IPS-18a (cell line): Measurements from ENCODE around the gene STMND1.

ENCODE experiments used
- H3K27ac ChIP-seq: one replicate; pipeline ENCODE4 v1.5.1; 2013; ENCODE audit warnings: low read length
- H3K27me3 ChIP-seq: one replicate; pipeline ENCODE4 v1.6.1; 2013; ENCODE audit warnings: mild to moderate bottlenecking, low read length; ENCODE audit not compliant: control insufficient read depth, insufficient read depth
- H3K36me3 ChIP-seq: one replicate; pipeline ENCODE4 v1.6.1; 2013; ENCODE audit warnings: low read depth, low read length; ENCODE audit not compliant: control insufficient read depth
- H3K4me1 ChIP-seq: one replicate; pipeline ENCODE4 v1.6.1; 2013; ENCODE audit warnings: low read depth, low read length; ENCODE audit not compliant: control insufficient read depth
- H3K4me3 ChIP-seq: one replicate; pipeline ENCODE4 v1.5.1; 2013; ENCODE audit warnings: low read length
- H3K9ac ChIP-seq: one replicate; pipeline ENCODE4 v1.6.1; 2013; ENCODE audit warnings: mild to moderate bottlenecking, low read length, moderate library complexity
- H3K9me3 ChIP-seq: one replicate; pipeline ENCODE4 v1.6.1; 2013; ENCODE audit warnings: low read depth, low read length; ENCODE audit not compliant: control insufficient read depth

STMND1 gene

GRCh38 chr6:17138033-17138432 lies 36.2 kb downstream of the STMND1 start:
- Histone ChIP-seq H3K4me3 (no peak overlapping the region), H3K9ac (no peak overlapping the region), H3K4me1 (no peaks in the 10 kb centered on the region), H3K27me3 (no peaks in the 10 kb centered on the region), H3K27ac (no peak overlapping the region), H3K9me3 (no peaks in the 10 kb centered on the region), H3K36me3 (no peaks in the 10 kb centered on the region)

- H3K9me3 ChIP-seq: no peaks in the 10 kb centered on the region
- H3K4me3 ChIP-seq: no peak overlapping the region
These were observed 42.2 kb downstream of the STMND1 start for GRCh38 chr6:17144016-17144415.

DNA sequence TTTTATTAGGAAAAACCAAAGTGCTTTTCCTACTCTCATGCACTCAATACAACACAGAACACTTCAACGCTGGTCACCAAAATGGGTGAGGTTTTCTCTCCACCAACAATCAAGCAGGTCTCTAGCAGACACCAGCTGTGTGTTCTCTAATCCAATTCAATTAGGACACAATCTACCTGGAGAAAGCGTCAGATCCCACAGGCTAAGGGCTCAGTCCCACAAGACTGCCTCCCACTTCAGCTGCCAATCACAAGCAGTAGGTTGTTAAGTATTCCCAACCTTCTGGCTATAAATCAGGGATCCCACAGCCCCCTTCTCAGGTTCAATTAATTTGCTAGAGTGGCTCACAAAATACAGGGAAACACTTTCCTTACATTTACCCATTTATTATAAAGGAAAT lies 47.7 kb downstream of the STMND1 start:
- Histone ChIP-seq H3K4me3 (no peak overlapping the region), H3K9ac (no peak overlapping the region), H3K36me3 (no peaks in the 10 kb centered on the region), H3K9me3 (no peaks in the 10 kb centered on the region), H3K4me1 (no peaks in the 10 kb centered on the region), H3K27me3 (no peaks in the 10 kb centered on the region), H3K27ac (no peak overlapping the region)

More at GRCh38 chr6:17144016-17144415, 42.2 kb downstream of the STMND1 start:
- H3K9ac ChIP-seq: no peak overlapping the region
- no peaks in the 10 kb centered on the region for H3K27me3 ChIP-seq
- no peaks in the 10 kb centered on the region for H3K36me3 ChIP-seq
- H3K27ac ChIP-seq: no peak overlapping the region
- H3K4me1 ChIP-seq: no peaks in the 10 kb centered on the region

DNA sequence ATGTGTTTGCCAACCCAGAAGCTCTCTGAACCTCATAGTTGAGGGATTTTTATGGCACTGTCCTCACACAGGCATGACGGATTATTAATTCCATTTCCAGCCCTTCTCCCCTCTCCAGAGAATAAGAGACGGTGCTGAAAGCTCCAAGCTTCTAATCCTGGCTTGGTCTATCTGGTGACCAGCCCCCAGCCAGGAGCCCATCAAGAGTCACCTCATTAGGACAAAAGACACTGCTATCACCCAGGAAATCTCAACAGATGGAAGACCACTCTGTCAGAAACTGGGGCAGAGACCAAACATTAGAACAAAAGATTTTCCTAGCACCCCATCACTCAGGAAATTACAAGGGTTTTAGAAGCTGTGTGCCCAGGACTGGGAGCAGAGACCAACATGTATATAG lies 48.2 kb downstream of the STMND1 start:
- H3K4me3 ChIP-seq: no peak overlapping the region
- H3K27ac ChIP-seq: no peak overlapping the region
- H3K4me1 ChIP-seq: no peaks in the 10 kb centered on the region
- H3K36me3 ChIP-seq: no peaks in the 10 kb centered on the region
- no peaks in the 10 kb centered on the region for H3K9me3 ChIP-seq
- H3K27me3 ChIP-seq: no peaks in the 10 kb centered on the region
- no peak overlapping the region for H3K9ac ChIP-seq

- H3K9ac ChIP-seq: no peak overlapping the region
- H3K36me3 ChIP-seq: no peaks in the 10 kb centered on the region
- no peaks in the 10 kb centered on the region for H3K27me3 ChIP-seq
- H3K4me1 ChIP-seq: no peaks in the 10 kb centered on the region
- no peak overlapping the region for H3K27ac ChIP-seq
- no peak overlapping the region for H3K4me3 ChIP-seq
- no peaks in the 10 kb centered on the region for H3K9me3 ChIP-seq
These were observed 50.0 kb downstream of the STMND1 start for GRCh38 chr6:17151888-17152287.

- no peaks in the 10 kb centered on the region for H3K36me3 ChIP-seq
- no peaks in the 10 kb centered on the region for H3K4me1 ChIP-seq
- no peaks in the 10 kb centered on the region for H3K9me3 ChIP-seq
- no peak overlapping the region for H3K9ac ChIP-seq
- H3K4me3 ChIP-seq: no peak overlapping the region
- H3K27me3 ChIP-seq: no peaks in the 10 kb centered on the region
- no peak overlapping the region for H3K27ac ChIP-seq
These were observed 50.9 kb downstream of the STMND1 start for GRCh38 chr6:17152703-17153102.

DNA sequence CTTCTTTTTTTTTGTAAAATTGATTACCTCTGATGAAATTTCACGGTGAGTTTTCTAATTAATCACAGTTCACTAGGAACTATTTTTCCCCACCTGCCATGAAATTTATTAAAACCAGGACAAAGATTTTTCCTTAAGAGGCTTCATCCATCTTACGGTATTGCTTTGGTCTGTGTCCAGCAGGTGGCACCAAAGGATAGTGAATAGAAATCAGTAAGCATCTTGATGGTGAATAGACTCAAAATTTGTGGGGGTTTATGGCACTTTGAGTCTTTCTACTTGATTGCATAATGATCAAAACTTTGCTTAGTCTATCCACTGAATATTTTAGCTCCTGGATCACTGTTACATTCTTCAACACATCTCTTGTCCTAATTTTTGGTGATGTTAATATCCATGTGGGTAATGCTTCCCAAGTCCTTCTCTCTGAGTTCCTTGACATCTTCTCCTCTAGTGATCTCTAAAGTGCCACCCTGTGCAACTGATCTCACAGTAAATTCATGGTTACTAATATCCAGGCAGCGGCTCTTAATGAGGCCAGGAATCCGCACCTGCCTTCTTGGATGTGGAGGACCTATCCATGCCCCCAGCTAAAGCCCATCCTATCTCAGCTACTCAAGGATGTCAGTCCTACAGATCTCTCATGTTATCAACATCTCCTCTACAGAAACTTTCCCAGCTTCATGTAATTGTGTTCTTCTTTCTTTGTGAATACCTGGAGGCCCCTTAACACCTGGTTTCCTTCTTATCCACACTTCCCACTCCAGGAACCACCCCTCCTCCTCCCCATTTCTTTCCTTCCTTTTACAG lies 54.5 kb downstream of the STMND1 start:
- H3K9me3 ChIP-seq: no peaks in the 10 kb centered on the region
- H3K27ac ChIP-seq: no peak overlapping the region
- H3K27me3 ChIP-seq: no peaks in the 10 kb centered on the region
- no peaks in the 10 kb centered on the region for H3K36me3 ChIP-seq
- no peaks in the 10 kb centered on the region for H3K4me1 ChIP-seq
- no peak overlapping the region for H3K9ac ChIP-seq
- no peak overlapping the region for H3K4me3 ChIP-seq

DNA sequence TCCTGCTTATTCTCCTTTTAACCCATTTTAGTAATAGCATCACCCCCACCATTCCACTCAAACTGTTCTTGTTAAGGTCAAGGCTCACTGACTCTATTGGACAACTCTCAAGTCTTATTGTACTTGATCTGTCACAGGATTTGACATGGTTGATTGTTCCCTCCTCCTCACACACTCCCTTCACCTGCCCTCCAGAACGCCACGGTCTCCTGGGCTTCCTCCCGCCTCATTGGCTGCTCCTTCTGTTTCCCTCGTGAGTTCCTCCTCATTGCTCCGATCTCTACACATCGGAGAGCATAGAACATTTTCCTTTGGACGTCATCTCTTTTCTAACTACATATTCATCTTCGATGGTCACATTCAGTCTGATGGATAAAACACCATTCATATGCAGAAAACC lies 55.1 kb downstream of the STMND1 start:
- no peak overlapping the region for H3K4me3 ChIP-seq
- H3K36me3 ChIP-seq: no peaks in the 10 kb centered on the region
- no peak overlapping the region for H3K27ac ChIP-seq
- H3K4me1 ChIP-seq: no peaks in the 10 kb centered on the region
- no peaks in the 10 kb centered on the region for H3K27me3 ChIP-seq
- H3K9ac ChIP-seq: no peak overlapping the region
- H3K9me3 ChIP-seq: no peaks in the 10 kb centered on the region

- Histone ChIP-seq H3K9ac (no peak overlapping the region), H3K27ac (no peak overlapping the region), H3K27me3 (no peaks in the 10 kb centered on the region), H3K4me3 (no peak overlapping the region), H3K9me3 (no peaks in the 10 kb centered on the region), H3K4me1 (no peaks in the 10 kb centered on the region), H3K36me3 (no peaks in the 10 kb centered on the region)
These were observed 55.8 kb downstream of the STMND1 start for GRCh38 chr6:17157617-17158016.

DNA sequence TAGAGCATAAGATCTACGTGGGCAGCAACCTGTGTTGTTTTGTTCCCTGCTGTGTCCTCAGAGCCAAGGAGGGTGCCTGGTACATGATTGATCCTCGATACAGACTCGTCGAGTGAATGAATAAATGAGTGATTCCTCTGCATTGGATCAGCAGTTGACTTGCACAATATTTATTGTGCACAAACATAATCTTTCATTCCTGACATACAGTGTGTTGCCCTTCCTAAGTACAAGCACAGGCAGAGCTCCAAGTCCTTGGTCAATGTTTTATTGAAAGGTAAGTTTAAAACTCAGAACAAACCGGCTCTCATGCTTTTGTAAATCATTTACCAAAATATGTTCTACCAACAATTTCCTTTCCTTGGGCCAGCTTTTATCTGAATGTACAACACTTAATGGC lies 57.4 kb downstream of the STMND1 start:
- Histone ChIP-seq H3K36me3 (no peaks in the 10 kb centered on the region), H3K27ac (no peak overlapping the region), H3K27me3 (no peaks in the 10 kb centered on the region), H3K4me3 (no peak overlapping the region), H3K9me3 (no peaks in the 10 kb centered on the region), H3K4me1 (no peaks in the 10 kb centered on the region), H3K9ac (no peak overlapping the region)

DNA sequence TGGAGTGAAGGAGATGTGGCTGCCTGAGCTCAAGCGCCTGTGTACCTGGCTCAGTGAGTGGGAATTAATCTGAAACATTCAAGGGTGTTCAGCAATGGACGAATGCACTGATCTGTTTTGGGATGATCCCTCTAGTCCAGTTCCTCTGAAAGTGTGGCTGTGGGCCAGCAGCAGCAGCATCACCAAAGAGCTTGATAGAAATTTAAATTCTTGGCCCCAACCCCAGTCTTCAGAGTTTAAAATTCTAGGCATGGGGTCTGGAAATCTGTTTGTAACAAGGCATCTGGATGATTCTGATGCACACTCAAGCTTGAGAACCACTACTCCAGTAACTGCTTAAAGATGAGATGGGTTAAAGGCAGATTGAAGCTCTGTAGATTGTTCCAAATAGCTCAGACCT lies 59.2 kb downstream of the STMND1 start:
- Histone ChIP-seq H3K9me3 (no peaks in the 10 kb centered on the region), H3K27me3 (no peaks in the 10 kb centered on the region), H3K27ac (no peak overlapping the region), H3K4me3 (no peak overlapping the region), H3K4me1 (no peaks in the 10 kb centered on the region), H3K36me3 (no peaks in the 10 kb centered on the region), H3K9ac (no peak overlapping the region)

DNA sequence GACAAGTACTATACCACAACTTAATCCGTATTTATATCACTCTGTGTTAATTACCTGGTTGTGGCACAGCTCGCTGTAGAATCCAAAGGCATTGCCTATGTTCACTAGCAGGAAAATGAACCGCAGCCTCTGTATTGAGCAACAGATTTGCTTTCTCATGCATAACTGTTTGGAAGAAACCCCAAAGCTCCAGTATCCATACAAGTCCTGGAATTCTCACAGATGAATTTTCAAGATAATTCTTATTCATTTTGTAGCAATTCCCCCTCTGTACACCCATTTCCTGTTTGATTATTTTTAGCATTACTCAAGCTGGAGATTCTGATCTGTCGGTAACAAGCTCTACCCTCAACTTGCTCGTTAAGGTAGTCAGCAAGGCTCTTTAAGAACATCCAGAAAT lies 63.5 kb downstream of the STMND1 start:
- Histone ChIP-seq H3K4me1 (peaks cover 3% of the 10 kb centered on the region), H3K9ac (no peak overlapping the region), H3K4me3 (no peak overlapping the region), H3K9me3 (no peaks in the 10 kb centered on the region), H3K27me3 (no peaks in the 10 kb centered on the region), H3K36me3 (no peaks in the 10 kb centered on the region), H3K27ac (no peak overlapping the region)
